AG04450 (cell line): ENCODE data around the gene TYW1. TPM values are rescaled to one million over a fixed set of nuclear protein-coding genes. Genes with fewer than 3 reads are reported as not detected.
"Not testable (repeated sequence)": the region's sequence is repeated elsewhere in the genome, so short reads cannot be mapped to it uniquely, and the experiment has no call there.

Experiments
- CTCF ChIA-PET: fragments of 300-600, 350-600 bp; formaldehyde crosslinking; extraction: SDS; loops from one replicate; lab custom pipeline; 2022; ENCODE audit warnings: antibody characterized with exemption, inconsistent platforms; lab: Charles Lee
- POLR2A ChIA-PET: fragments of 350-600 bp; formaldehyde crosslinking; extraction: SDS; loops from one replicate; lab custom pipeline; 2021; ENCODE audit warnings: antibody characterized with exemption, inconsistent platforms; lab: Yijun Ruan, JAX
- DNase-seq: peaks from one replicate; pipeline ENCODE4 v3.0.0-alpha.2; 2011; ENCODE audit warnings: low read depth, low spot score
- H3K27ac ChIP-seq: one replicate; pipeline ENCODE4 v1.5.1; 2012; ENCODE audit warnings: low read depth, low read length, control low read depth
- H3K27me3 ChIP-seq: one replicate; pipeline ENCODE4 v1.6.0; 2012; ENCODE audit warnings: low read length; ENCODE audit not compliant: control insufficient read depth, insufficient read depth
- H3K4me3 ChIP-seq: 2 replicates; pipeline ENCODE4 v1.5.1; 2011; ENCODE audit warnings: mild to moderate bottlenecking, low read depth, low read length, control low read depth
- H3K9me3 ChIP-seq: 2 replicates; pipeline ENCODE4 v1.5.1; 2012; ENCODE audit warnings: low read length; ENCODE audit not compliant: control insufficient read depth, insufficient read depth
- CTCF ChIP-seq: IDR thresholded peaks from 2 replicates; pipeline ENCODE4 v1.5.1; 2011; ENCODE audit warnings: low read depth, low read length, control low read depth, inconsistent platforms
- polyA plus RNA-seq: library from polyadenylated mRNA; depleted of rRNA; stranded (reverse); fragments of >200 nt; gene quantifications from 2 replicates; pipeline ENCODE4 v1.2.3, GENCODE V29; 2011

TYW1 gene
- polyA plus RNA-seq, 1 experiment, result 19.5 TPM

GRCh38 chr7:67192889-67193613 lies 196.4 kb downstream of the TYW1 start:
- DNase-seq, result peak; percentile 26
- H3K4me3 ChIP-seq, H3K27ac ChIP-seq, H3K27me3 ChIP-seq, H3K9me3 ChIP-seq, CTCF ChIA-PET, POLR2A ChIA-PET: not testable (repeated sequence)

- H3K27me3 ChIP-seq, POLR2A ChIA-PET, H3K9me3 ChIP-seq, CTCF ChIA-PET, H3K4me3 ChIP-seq, DNase-seq, H3K27ac ChIP-seq: not testable (repeated sequence)
These were observed 199.5 kb downstream of the TYW1 start for GRCh38 chr7:67196176-67196575.

- H3K27ac ChIP-seq, H3K9me3 ChIP-seq, POLR2A ChIA-PET, H3K27me3 ChIP-seq, H3K4me3 ChIP-seq, CTCF ChIA-PET, DNase-seq: not testable (repeated sequence)
These were observed 202.4 kb downstream of the TYW1 start for GRCh38 chr7:67198865-67199526.

- H3K27me3 ChIP-seq, DNase-seq, POLR2A ChIA-PET, CTCF ChIA-PET, H3K9me3 ChIP-seq, H3K27ac ChIP-seq, H3K4me3 ChIP-seq: not testable (repeated sequence)
These were observed 209.1 kb downstream of the TYW1 start for GRCh38 chr7:67205772-67206171.

- POLR2A ChIA-PET, result interaction anchor here (0.7 kb wide), 1 partner anchor 96 kb away, joined by 3 read pairs; no protein-coding TSS in a partner anchor
- DNase-seq, result no peak
- Histone ChIP-seq H3K27ac (no peak overlapping the region), H3K27me3 (no peaks in the 10 kb centered on the region), H3K9me3 (no peaks in the 10 kb centered on the region), H3K4me3 (no peak overlapping the region)
- CTCF ChIA-PET, result no interaction called here
- TF ChIP-seq CTCF, result no peak
These were observed 209.8 kb downstream of the TYW1 start for GRCh38 chr7:67206452-67206851.

GRCh38 chr7:67208656-67209055 lies 212.0 kb downstream of the TYW1 start:
- H3K4me3 ChIP-seq, H3K27ac ChIP-seq, DNase-seq, H3K27me3 ChIP-seq, POLR2A ChIA-PET, CTCF ChIA-PET, H3K9me3 ChIP-seq: not testable (repeated sequence)

GRCh38 chr7:67209256-67209655 lies 212.6 kb downstream of the TYW1 start:
- CTCF ChIA-PET, result no interaction called here

More at GRCh38 chr7:67209256-67209655, 212.6 kb downstream of the TYW1 start:
- Histone ChIP-seq H3K9me3 (no peaks in the 10 kb centered on the region), H3K27me3 (no peaks in the 10 kb centered on the region), H3K4me3 (no peak overlapping the region), H3K27ac (no peak overlapping the region)
- POLR2A ChIA-PET, result no interaction called here
- TF ChIP-seq CTCF, result no peak
- no peak for DNase-seq
